Stimulated activated CD8-positive, alpha-beta memory T cell treated with anti-CD3 and anti-CD28 coated beads, Interleukin-15, amount 100 ng/mL, for 24 hours (primary cell): ENCODE measurements around the gene CERS6.
"Not testable (repeated sequence)": the region's sequence is repeated elsewhere in the genome, so short reads cannot be mapped to it uniquely, and the experiment has no call there.

ENCODE experiments used
- DNase-seq: peaks from one replicate; pipeline ENCODE4 v3.0.0-alpha.2; 2020; ENCODE audit warnings: low read depth

The CERS6 gene

DNA sequence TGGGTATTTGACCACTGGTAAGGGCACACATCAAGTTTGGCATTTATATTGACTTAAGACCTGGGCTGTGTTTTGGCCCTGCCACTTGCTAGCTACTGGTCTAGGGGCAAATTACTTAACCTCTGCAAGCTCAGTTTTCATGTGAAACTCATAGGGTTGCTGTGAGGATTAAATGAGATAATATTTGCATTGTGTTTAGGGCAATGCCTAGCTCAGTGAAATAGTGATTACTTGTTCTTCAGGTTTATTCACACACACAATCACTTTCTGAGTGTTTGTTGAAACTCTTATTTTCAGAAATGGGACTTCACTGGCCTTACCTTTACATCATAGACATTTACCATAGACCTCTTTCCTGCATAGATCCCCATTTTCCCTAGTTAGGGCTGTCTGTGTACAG, 12.3 kb downstream of the CERS6 start:
- no peak for DNase-seq

GRCh38 chr2:168469281-168469988, 13.4 kb downstream of the CERS6 start:
- DNase-seq, result no peak

DNA sequence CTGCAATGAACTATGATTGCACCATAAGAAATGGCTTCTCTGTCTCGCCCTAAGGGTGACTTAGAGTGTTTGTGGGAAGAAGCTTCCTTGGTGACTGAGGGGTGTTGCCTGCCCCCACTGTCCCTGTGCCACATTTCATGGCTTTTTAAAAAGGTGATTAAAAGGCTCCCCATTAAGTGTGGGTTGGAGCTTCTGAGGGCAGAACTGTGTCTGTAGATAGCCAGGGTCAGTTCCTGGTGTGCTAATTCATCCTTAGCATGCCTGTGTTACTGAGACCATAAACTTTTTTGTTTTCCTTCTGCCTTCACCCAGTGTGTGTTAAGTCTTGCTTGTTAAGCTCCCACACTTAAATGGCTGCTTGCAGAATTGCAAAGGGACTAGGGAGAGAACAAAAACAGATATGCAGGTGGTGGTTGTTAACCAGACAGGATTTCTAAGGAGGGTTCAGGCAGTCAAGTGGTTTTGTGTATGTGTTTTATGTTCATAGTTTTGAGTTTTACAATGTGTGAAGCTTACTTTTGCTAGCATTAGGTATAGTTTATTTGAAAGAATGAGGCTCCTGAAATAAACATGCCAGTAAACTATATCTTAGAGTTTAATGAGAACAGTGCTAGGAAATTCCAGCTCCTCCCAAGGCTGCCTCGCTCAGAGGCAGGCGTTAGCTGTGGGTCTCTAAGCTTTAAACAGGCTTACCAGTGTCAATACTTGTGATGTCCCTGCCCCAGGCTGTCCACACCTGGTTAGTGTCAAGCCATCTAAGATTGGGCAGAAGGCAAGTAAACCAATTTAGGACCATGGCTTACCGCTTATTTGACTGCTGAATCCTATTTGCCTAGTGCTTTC, 14.5 kb downstream of the CERS6 start:
- DNase-seq, result no peak

DNA sequence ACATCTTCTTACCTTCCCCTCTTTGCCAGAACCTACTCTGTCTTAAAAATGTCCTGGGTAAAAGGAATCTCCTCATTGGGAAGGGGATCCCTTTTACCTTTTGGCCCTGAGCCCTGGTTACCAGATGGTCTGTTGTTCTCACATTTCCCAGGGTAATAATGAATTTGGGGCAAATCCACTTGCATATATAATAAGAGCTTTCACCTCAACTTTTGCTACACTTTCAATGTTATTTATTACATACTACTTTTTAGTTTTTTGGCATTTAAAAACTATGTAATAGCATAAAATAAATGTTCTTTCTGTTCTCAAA, 15.0 kb downstream of the CERS6 start:
- DNase-seq, result no peak

GRCh38 chr2:168475636-168476035, 19.6 kb downstream of the CERS6 start:
- DNase-seq, result no peak

DNA sequence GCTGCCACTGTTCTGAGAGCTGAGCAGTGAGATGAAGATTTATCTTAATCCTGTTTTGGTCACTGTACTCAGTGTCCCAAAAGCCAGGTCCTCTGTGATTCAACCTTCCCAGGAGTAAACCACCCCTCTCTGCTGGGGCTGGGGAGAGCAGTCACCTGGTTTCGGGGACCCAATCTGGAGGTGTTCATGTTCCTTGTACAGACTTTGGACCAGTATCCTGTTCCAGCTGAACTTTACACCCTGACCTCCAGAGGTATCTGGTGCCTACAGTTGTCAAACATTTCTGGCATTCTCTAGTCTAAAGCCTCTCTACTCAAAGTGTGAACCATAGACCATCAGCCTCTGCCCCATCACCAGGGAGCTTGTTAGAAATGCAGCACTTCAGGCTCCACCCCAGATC, 22.1 kb downstream of the CERS6 start:
- DNase-seq, result no peak

GRCh38 chr2:168480356-168480755, 24.3 kb downstream of the CERS6 start:
- DNase-seq, result no peak

- no peak for DNase-seq
Measured at GRCh38 chr2:168480825-168481585, 24.9 kb downstream of the CERS6 start.

- no peak for DNase-seq
Measured at GRCh38 chr2:168482269-168482668, 26.2 kb downstream of the CERS6 start.

GRCh38 chr2:168482952-168483831, 27.1 kb downstream of the CERS6 start:
- no peak for DNase-seq

DNA sequence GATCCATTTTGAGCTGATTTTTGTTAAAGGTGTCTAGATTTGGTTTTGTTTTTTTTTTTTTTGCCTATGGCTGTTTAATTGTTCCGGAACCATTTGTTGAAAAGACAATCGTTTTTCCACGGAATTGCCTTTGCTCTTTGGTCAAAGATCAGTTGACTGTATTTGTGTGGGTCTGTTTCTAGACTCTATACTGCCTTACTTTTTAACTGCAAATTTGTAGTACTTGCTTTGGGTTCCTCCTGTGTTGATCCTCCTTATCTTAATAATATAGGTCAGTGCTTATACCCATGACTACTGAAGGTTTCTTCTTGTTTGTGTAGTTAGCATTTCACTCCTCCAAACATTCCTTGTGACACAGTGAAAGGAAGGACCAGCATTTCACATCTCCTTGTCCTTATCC, 30.4 kb downstream of the CERS6 start:
- DNase-seq, result no peak

GRCh38 chr2:168490015-168490874, 34.2 kb downstream of the CERS6 start:
- no peak for DNase-seq

DNA sequence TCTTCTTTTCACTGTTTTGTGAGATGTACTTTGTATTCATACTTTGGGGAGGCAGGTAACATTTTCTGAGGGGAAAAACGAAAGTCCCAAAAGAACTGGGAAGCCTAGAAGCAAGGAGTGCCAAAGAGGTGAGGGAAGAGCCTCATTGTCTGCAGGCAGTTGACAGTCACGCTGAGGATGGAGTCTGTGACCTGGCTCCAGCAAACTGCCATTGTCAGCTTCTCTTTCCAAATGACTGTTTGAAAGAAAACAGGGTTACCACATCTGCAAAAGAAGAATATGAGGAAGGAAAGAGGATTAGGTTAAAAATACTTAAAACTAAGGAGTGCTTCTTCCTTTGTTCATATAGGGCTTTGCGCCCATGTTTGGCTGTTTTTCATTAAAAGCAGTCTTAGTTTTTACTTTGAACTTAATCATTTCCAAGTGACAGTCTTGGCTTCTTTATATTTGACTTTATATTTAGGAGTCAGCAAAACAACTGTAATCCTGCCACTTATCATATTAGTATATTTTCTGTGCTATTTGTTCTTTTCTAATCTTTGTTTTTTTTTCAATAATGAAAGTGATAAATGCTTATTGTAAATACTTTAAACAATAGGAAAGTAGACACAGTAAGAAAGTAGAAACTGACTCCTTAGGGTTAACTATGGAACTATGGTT, 35.0 kb downstream of the CERS6 start:
- DNase-seq, result no peak

- DNase-seq, result not testable (repeated sequence)
Measured at GRCh38 chr2:168491728-168492127, 35.7 kb downstream of the CERS6 start.

- not testable (repeated sequence) for DNase-seq
Measured at GRCh38 chr2:168493219-168493618, 37.1 kb downstream of the CERS6 start.

GRCh38 chr2:168494190-168494711, 38.2 kb downstream of the CERS6 start:
- no peak for DNase-seq

- no peak for DNase-seq
Measured at GRCh38 chr2:168495524-168495923, 39.5 kb downstream of the CERS6 start.

DNA sequence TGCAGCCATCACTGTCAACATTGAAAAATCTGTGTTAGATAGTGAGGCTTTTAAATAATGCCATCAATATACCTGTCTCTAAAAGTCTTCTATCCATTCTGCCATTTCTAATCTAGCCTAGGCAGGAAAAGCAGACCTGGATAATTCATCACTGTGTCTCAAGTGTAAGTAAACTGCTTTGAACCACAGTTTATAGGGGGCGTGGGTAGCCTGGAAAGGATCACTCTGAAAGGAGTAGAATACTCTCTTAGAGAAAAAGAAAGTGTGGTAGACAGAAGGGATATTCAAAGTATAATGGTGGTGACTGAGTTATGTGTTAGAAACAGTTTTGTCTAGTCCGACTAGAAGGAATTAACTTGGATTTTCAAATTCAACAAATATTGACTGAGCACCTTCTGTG, 40.8 kb downstream of the CERS6 start:
- DNase-seq, result no peak

- no peak for DNase-seq
Measured at GRCh38 chr2:168499500-168499899, 43.4 kb downstream of the CERS6 start.

DNA sequence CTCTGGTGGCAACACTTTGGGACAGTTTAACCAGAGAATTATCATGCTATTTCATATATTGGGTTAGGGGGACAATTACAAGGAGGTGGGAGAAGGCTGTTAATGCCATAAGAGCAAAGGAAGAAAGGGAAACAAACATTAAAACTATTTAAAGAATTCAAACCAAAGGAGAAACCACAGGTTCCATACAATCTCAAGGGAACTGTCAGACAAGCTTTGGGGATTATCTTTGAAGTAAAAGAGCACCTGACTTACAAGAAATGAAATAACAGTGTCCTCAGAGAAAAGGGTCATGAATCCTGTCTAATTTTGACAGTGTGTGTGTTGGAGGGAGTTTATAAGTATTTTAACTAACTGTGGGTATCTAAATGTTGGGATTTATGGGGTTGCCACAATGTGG, 44.4 kb downstream of the CERS6 start:
- no peak for DNase-seq
